Endothelial cell of hepatic sinusoid (primary cell): ENCODE measurements around the gene C13orf42.

ENCODE experiments used
- in situ Hi-C: cut with HindIII; loops from 2 replicates; pipeline ENCODE4 v1.10.0; 2017; ENCODE audit warnings: low sequenced_read_pairs

C13orf42 gene

DNA sequence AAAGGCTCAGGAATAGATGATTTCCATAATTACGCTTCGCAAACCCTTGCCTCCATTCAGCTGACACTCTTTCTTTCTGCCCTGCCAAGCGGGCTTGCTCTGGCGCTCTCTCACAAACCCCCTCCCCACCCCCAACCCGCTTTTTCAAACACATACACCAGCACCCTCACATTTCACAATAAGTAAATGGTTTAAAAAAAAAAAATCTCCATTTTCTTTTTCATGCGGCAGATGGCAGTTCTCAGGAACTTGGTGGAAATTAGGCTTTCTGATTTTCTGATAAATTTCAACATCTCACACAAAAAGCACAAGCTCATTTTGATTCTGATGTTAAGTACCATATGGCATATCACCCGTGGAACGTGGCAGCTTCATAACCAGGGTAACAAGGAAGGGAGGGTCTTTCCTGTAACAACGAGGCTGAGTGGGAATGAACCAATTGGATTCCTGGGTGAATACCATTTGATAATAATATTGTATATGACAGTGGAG is 43.8 kb downstream of the C13orf42 start:
- in situ Hi-C loops = no loop called here

DNA sequence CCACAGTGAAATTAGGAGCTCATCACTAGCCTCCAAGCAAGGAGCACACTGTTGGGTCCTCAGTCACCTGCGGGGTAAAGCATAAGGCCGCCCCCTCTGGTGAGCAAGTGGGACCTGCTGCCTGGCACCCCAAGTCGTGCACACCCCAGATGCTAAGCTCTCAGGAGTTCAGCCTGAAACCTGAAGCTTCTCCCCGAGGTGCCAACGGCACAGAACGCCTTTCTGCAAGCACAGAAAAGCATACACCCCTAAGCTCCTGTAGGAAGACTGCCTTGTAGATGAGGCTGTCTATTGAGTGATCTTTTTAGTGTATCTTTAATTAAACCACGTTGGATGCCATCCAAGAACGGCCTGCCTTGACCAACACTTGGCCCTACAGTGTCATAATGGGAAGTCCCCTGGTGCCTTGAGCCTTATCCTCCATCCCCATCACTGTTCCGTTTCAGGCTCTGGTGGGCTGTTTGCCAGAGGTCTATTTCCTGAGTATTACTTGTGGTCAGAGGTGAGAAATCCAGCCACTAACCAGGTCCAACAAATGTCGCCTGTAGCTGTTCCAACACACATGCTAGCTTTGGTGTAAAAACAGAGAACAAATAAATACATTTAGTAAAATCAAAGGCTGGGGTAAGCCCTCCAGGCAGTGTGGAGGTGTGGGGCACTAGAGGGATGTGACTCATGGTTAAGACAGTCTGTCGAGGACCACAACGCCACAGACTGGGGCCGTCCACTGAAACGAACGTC is 44.8 kb downstream of the C13orf42 start:
- in situ Hi-C loops = no loop called here

DNA sequence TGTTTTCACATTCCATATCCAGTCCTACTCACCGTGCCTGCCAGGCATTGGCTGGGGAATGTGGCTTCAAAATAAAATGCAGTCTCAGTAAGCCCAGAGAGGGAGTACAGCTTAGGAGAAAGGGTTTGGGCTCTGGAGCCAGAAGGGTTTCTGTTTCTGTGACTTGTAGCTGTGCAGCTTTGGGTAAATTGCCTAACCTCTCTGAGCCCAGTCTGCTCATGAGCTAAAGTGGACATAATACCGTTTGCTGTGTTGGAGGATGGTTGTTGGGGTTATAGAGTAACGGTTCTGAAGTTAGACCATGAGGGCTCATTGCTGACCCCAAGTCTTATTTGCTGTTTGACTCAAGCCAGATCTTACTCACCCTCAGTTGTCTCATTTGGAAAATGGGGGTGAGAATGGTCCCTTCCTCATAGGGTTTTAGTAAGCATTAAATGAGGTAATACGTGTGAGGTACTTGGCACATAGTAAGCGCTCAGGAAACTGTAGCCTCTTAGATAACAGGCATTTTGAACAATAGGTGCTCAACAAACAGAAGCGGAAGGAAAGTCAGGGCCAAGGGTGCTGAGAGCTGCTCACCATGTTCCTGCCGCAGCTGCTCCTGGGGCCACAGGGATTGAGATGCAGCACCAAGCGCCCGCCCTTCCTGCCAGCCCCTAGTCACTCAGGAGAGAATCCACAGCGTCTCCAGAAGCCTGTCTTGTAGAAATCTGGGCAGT is 45.5 kb downstream of the C13orf42 start:
- in situ Hi-C loops = no loop called here

DNA sequence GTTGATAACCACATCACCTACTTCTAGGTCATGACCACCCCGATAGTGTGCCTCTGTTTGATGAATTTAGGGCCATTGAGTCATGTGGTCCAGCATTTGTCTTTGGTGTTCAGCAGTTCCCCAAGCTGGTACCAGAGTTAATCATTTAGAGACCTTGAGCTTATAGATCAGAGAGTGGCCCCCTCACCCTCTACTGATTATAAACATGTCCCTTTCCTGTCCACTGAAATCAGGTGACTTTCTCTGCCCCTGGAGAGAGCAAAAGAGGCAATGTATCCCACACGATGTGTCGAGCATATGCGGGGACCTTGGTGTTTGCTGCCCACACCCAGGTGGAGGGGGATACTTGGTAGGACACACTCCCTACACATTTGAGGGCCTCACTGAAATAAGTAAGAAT is 46.3 kb downstream of the C13orf42 start:
- in situ Hi-C loops = no loop called here

DNA sequence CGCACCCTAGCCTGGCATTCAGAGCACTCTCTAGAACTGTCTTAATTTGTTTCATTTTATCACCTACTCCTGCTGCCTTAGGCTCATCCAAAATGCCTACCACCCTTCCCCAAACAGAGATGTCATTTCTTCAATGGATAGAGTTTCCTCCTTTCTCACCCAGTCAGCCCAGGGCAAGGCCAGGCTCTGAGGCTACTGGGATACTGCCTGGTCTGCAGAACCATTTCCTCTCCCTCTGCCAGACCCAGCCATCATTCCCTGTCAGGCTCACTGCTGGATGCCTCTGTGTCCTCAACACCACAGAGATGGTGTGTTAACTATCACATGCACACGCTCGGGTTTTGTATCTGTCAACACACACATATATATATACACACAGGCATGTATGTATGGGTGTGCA is 47.2 kb downstream of the C13orf42 start:
- in situ Hi-C loops = no loop called here

DNA sequence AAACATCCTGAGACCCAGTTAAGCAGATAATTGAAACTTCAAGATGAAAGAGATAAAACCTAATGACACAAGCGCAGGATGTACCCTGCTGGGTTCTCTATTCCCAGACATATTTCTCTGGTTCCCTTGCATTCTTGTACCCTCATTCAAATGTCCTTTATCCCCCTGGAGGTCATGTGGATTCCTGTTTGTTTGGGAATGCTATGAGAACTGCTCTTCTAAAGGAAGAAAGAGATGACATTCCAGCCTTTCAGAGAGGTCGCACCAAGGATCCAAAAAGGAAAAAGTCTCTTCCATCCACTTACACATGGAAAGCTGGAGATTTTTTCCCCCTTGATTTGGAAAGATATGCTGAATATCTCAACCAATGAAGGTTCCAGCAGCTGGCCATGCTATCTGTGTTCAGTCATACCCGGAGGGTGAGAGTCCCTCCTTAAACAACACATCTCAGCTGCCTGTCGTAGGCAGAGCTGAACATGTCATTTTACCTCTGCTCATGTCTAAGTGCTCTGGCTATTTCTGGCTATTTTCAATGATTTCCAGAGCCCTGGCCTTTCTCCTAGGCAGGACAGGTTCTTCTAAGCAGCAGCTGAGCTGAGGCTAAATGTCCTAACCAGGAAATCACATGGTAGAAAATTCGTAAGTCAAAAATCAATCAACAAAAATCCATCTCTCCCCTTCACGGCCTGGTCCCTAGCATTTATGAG is 52.5 kb downstream of the C13orf42 start:
- in situ Hi-C loops = no loop called here

DNA sequence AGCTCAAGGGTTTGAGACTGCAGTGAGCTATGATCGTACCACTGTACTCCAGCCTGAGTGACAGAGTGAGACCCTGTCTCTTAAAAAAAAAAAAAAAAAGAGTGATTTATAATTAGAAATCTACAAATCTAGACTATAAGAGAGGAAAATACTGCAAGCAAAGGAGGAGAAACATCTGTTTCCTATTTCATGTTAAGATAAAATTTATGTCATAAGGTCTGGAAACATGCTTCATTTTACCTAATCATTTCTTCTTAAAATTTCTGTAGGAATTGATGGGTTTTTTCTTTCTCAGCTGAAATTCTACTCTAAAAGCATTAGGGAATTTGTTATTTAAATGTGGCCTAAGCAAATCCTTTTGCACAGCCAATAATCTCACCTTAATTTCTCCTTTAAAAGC is 53.2 kb downstream of the C13orf42 start:
- in situ Hi-C loops = no loop called here

DNA sequence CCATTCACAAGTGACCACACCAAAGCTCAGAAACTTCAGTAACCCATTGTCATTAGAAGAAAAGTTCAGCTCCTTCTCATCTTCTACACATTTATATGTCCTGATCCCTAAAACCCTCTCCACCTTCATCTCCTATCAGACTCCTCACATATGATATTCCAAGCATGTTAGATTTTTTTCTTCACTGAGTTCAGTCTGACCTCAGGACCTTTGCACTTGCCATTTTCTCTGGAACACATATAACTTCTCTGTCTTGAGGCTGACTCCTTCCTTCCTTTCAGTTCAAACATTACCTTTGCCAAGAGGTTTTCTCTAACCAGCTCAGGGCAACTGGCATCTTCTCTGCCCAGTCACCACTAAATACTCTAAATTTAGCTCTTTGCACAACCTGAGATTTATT is 54.1 kb downstream of the C13orf42 start:
- in situ Hi-C loops = no loop called here

DNA sequence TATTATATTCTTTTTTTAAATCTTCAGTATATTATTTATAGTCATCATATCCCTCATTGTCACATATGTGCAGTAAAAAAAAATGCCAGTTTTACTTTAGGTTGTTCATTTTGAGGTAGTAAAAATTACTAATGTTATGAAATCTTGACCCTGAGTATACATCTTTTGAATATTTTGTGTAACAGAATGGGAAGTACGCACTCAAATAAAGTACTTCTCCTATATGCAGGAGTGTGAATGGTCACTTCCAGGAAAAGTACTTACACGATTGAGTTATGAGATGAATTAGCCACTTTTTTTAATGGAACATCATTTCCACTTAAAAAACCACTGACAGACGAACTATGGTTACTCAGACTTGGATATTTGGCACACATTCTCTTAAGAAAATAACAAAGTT is 58.5 kb downstream of the C13orf42 start:
- in situ Hi-C loops = no loop called here

DNA sequence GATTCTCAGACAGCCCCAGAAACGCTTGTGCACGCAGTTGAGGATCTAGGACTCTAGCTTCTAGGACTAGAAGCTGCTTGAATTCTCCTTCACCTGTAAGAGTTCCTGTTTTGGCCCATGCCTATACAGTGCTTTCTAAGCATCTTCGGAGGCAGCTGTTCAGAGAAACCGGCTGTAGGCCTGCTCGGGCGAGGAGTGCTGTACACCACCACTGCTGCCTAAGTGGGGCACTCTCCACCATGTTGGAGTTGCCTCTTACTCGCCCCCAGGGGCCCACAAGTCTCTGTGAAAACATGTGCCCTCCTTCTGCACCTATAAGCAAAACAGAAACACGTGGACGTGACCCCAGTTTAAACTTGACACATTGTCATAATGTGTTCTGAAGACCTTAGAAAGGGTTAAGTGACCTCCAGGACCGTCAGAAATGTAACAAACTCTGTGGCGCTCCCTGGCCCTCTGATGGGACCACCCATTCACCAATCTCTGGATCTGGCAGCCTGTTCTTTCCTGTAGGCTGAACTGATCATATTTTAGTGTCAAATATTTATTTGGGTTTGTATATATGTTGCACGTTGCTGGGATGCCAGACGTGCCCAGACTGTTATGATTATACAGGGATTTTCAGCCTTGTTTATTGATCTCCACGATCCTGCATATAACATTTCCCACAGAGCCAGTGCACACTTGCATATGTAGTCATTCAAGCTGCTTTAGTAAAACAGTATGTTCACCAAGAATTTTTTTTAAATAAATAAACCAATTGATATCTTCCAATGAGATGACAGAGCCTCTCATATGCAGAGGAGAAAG is 60.8 kb downstream of the C13orf42 start:
- in situ Hi-C loops = no loop called here

DNA sequence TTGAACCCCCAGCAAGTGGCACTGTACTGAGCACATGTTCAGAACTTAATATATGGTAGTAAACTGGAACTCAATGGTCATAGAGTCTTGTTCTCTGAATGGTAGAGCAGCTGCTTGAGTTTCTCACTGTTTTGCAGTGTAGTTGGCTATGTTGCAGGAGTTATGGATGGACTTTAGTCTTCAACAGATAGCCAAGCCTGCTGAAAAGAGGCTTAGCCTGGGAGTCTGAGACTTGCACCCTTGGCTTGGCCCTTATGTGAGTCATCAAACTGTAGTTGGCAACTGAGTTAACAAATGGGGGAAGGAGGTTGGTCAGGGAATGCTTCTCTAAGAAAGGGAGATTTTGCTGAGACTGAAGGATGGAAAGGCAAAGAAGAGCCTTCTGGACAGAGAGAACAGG is 62.5 kb downstream of the C13orf42 start:
- in situ Hi-C loops = no loop called here

DNA sequence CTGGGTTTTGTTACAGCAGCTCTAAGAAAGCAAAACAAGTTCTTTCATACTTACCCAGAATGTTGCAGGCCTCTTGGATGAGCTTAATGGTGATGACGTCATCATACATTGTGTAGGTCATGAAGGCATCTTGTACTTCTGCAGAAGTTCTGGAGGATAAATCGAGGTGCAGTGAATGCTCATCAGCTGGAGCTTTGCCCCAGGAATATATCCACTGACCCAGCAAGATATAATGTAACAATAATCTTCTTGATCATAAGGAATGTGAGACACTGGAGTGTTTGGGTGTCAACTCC is 63.0 kb downstream of the C13orf42 start:
- in situ Hi-C loops = no loop called here

DNA sequence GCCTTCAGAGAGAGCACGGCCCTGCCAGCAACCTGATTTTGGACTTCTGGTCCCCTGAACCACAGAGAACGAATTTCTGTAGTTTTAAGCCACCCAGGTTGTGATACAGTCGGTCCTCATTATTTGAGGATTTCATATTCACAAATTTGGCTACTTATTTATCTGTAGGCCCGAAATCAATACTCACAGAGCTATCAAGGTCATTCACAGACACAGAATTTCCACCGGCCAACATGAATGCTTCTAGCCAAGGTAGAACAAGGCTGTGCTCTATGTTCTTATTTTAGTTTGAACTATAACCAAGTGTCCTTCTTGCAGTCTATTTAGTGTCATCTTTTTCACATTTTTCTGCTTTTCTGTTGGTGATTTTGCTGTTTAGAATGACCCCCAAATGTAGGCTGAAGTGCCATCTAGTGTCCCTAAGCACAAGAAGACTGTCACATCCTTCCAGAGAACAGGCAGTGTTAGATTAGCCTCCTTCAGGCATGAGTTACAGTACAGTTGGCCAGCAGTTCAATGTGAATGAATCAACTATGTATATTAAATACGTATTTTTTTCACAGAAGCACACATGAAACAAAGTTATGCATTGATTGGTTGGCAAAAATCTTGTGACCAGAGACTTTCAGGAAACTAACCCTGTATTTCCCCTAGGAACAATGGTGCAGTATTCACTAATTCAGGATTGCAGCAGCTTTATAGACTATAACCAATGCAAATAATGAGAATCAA is 63.5 kb downstream of the C13orf42 start:
- in situ Hi-C loops = no loop called here

DNA sequence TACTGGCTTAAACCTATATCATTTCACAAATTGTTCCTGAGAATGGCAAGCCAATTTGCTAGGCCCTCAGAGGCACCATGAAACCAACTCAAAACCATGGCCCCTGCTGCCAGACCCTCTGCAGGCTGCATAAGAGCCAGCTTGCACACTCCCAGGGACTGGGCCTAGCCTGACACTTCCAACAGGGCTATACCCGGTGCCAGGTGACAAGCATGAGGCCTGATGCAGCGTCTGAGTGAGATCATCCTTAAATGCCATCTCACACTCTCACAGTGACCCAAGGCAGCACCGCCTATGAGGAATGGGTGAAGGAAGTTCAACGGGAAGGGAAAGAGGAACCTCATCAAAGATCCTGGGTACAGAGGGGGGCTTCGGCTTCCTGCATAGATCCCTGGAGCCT is 65.6 kb downstream of the C13orf42 start:
- in situ Hi-C loops = no loop called here

DNA sequence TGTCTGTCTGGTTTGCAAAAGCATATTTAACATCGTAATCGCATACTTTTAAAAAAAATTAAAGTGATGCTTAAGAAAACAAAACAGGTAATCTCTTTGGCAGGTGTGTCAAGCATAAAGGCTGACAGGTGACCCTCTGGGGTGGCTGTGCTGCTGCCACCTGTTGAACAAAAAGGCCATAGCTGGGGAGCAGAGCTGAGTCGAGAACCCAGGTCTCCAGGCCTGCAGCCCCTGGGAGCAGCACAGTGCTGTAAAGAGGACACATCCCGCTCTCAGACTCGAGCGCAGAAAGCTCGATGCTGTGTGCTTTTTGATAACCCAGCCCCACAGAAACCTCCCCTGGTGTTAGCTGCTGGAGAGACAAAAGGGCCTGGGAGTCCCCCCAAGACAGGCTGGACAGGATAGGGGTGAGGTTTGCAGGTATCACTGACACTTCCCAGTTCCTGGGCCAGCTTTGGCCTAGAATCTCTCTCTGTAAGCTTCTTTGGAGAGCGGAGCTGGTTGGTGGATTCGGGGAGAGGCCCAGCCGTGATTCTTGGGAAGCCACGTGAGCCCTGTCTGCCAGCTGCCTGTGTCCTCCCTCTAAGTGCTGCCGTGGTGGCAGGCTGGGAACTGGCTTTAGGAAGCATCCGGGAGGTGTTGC is 66.9 kb downstream of the C13orf42 start:
- in situ Hi-C loops = no loop called here

DNA sequence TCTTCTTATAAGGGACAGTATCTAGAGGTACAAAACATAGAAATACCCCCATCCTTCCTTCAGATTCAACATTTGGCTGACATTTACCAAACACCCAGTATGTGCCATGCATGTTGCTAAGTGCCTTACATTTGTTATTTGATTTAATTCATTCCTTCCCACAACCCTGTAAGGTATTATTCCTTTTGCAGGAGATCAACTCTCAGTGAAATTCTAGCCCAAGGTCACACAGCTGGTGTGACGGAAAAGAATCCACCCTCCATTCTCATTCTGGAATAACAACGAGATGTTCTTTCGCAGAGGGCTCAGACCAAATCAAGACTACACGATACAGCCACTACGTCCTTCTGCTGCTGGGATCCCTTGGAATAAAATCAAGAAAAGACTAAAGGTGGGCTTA is 67.8 kb downstream of the C13orf42 start:
- in situ Hi-C loops = no loop called here

DNA sequence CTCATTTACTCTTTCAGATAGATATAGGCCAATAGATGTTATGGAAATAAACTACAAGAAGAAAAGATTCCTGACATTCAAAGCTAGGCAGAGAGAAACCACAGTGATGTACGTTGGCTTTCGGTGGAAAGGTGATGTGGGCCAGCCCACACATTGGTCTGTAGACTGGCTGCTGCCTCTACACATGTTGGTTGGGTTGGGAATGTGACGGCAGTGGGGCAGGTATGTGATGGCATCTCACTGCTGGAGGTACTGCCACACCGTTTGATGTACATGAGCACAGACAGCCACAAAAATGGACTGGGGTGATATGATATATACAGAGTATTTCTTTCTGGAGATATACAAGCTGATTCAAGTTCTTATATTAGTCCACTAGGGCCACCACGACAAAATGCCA is 69.4 kb downstream of the C13orf42 start:
- in situ Hi-C loops = no loop called here

DNA sequence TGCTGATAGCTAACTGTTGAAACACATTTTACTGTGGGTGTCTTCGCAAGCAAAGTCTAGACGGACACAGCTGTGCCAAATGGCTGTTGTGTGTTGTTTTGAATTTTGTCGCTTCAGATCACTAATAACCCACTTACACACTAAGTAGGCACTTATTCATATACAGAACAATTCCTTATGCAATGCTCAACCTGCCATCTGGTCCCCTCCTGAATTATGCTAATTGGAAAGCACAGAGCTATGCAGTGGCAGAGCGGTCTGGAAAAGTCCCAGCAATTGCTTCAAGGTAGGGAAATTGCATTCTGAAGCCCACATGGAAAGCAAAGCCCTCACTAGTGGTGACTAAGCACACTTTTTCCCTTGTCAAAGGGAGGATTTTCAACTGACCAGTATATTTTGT is 69.9 kb downstream of the C13orf42 start:
- in situ Hi-C loops = no loop called here

DNA sequence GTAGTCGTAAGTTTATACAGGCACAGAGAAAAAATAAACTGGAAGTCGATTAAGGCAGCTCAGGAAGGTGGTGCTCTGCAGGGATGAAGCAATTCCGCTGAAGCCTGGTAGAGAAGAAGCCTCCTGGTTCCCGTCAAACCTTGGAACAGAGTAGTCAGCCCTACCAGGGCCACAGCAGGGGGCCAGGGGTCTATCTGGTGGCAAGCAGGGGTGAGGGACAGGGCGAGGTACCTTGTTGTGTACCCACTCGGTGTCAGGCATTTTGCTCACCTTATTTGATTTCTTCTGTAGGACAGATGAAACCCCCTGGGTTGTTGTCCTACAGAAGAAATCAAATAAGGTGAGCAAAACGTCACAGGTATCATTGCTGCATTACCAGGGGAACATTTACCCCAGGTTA is 70.6 kb downstream of the C13orf42 start:
- in situ Hi-C loops = no loop called here

DNA sequence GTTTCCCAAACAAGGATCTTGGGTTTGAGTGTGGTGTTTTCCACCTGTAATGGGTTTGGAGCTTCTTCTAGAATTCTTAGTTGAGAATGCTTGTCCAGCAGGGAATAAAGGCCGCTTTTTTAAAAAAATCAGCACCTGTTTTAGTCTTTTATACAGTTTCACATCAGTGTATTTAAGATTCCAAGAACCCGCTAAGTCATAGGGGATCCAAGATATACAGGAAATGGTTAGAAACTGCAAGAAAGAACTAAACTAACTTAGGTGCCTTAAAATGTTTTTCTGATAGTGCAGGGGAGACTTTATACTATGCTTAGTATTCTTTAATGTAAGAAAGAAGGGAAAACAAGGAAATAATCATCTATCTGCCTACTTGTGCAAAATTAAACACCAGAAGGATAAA is 74.7 kb downstream of the C13orf42 start:
- in situ Hi-C loops = no loop called here
